Astrocyte (in vitro differentiated cells and primary cell): ENCODE results near the gene USO1. TPM values are rescaled to one million over a fixed set of nuclear protein-coding genes. Genes with fewer than 3 reads are reported as not detected.
A peak's percentile ranks its signal among the peaks of the same experiment; 100 is the strongest.
"Not testable (repeated sequence)": the region's sequence is repeated elsewhere in the genome, so short reads cannot be mapped to it uniquely, and the experiment has no call there.

ENCODE experiments used
- DNase-seq: peaks from one replicate; pipeline ENCODE4 v3.0.0-alpha.2; 2010; ENCODE audit warnings: low read depth
- FAIRE-seq: peaks from 2 replicates; lab custom pipeline; 2011; peaks lifted over from hg19 to GRCh38; lab: Jason Lieb, UNC
- H2AFZ ChIP-seq: 2 replicates; pipeline ENCODE4 v1.6.0; 2012; ENCODE audit warnings: low read depth, low read length, inconsistent platforms
- H3K27ac ChIP-seq: 2 replicates; pipeline ENCODE4 v1.5.1; 2011; ENCODE audit warnings: low read depth, low read length, inconsistent platforms
- H3K27me3 ChIP-seq: 2 replicates; pipeline ENCODE4 v1.6.0; 2011; ENCODE audit warnings: low read length, inconsistent platforms; ENCODE audit not compliant: insufficient read depth
- H3K36me3 ChIP-seq: 2 replicates; pipeline ENCODE4 v1.5.1; 2011; ENCODE audit warnings: low read length, inconsistent platforms; ENCODE audit not compliant: insufficient read depth
- H3K4me1 ChIP-seq: 2 replicates; pipeline ENCODE4 v1.5.1; 2011; ENCODE audit warnings: low read length, inconsistent platforms; ENCODE audit not compliant: insufficient read depth
- H3K4me2 ChIP-seq: 2 replicates; pipeline ENCODE4 v1.6.0; 2012; ENCODE audit warnings: low read length, inconsistent platforms
- H3K4me3 ChIP-seq: 2 replicates; pipeline ENCODE4 v1.5.1; 2011; ENCODE audit warnings: low read depth, mild to moderate bottlenecking, low read length, inconsistent platforms; ENCODE audit not compliant: insufficient read depth
- H3K79me2 ChIP-seq: 2 replicates; pipeline ENCODE4 v1.6.0; 2012; ENCODE audit warnings: mild to moderate bottlenecking, low read length, inconsistent platforms; ENCODE audit not compliant: insufficient read depth
- H3K9ac ChIP-seq: 2 replicates; pipeline ENCODE4 v1.6.0; 2012; ENCODE audit warnings: mild to moderate bottlenecking, low read length, inconsistent platforms
- H3K9me3 ChIP-seq: 2 replicates; pipeline ENCODE4 v1.5.1; 2012; ENCODE audit warnings: low read depth, mild to moderate bottlenecking, low read length, inconsistent platforms; ENCODE audit not compliant: insufficient read depth
- H4K20me1 ChIP-seq: 2 replicates; pipeline ENCODE4 v1.6.0; 2012; ENCODE audit warnings: low read length, inconsistent platforms; ENCODE audit not compliant: insufficient read depth
- H3K27ac Mint-ChIP-seq: one replicate; pipeline ENCODE4 v1.8.0; 2021; ENCODE audit warnings: mild to moderate bottlenecking, mixed read lengths; ENCODE audit not compliant: unreplicated experiment
- H3K27me3 Mint-ChIP-seq: one replicate; pipeline ENCODE4 v1.8.0; 2021; ENCODE audit warnings: low read depth, mixed read lengths; ENCODE audit not compliant: unreplicated experiment
- H3K36me3 Mint-ChIP-seq: one replicate; pipeline ENCODE4 v1.8.0; 2021; ENCODE audit warnings: low read depth, mixed read lengths; ENCODE audit not compliant: unreplicated experiment
- H3K4me1 Mint-ChIP-seq: one replicate; pipeline ENCODE4 v1.8.0; 2021; ENCODE audit warnings: low read depth, mixed read lengths; ENCODE audit not compliant: unreplicated experiment
- H3K4me3 Mint-ChIP-seq: one replicate; pipeline ENCODE4 v1.8.0; 2021; ENCODE audit warnings: mild to moderate bottlenecking, moderate library complexity, mixed read lengths; ENCODE audit not compliant: unreplicated experiment
- H3K9me3 Mint-ChIP-seq: one replicate; pipeline ENCODE4 v1.8.0; 2021; ENCODE audit warnings: mild to moderate bottlenecking, mixed read lengths; ENCODE audit not compliant: unreplicated experiment
- EZH2 ChIP-seq: IDR thresholded peaks from 2 replicates; pipeline ENCODE4 v1.6.1; 2012; ENCODE audit warnings: mild to moderate bottlenecking, low read length, inconsistent platforms; ENCODE audit not compliant: insufficient read depth
- total RNA-seq: library from RNA; stranded (reverse); gene quantifications from 2 replicates; pipeline ENCODE4 v1.2.1, GENCODE V29; 2021
- TF ChIP-seq, protein P1 (sequence below): IDR thresholded peaks from 2 replicates; pipeline ENCODE4 v1.5.1; 2011; ENCODE audit warnings: low read depth, mild to moderate bottlenecking, inconsistent platforms, low read length, moderate library complexity; ENCODE audit not compliant: insufficient read depth

Gene USO1
- total RNA-seq, 1 donor from 2014 or later, result 104 TPM

DNA sequence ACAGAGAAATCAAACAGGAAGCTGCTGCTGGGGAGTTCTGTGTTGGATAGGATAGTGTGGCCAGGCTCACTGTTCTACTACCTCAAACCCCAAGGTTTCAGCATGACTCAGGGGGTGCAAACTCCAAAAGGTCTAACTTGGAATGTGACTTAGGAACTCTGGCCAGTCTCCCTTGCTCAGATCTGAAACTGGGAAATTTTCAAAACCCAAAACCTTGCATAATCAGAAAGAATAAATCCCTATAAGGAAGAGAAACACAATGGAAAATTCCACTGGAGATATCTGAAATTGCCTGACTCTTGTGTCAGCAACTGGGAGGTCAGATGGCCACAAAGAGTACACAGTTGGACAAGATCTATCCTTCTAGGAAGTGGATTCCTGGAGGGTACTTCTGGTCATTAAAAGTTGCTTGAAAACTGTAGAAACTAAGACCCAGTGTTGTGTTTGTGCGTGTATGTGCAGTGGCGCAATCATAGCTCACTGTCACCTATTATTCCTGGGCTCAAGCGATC is 119.8 kb downstream of the USO1 start:
- H3K9ac ChIP-seq, result peak overlapping the region; percentile 62

DNA sequence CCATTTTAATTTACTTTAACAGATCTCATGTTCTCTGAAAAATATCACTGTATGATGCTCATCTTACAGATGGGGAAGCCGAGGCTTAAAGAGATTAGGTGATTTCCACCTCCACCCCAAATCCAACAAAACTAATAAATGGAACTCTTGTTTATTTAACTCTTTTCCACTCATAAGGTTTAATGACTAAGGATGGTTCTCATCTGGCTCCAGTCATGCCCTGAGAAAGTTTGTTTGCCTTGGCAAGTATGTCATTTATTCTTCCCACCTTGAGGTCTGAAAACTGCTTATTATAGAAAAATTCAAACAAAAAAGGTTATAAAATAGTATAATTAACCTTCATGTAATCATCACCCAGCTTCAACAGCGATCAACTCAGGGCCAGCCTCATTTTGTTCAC is 121.6 kb downstream of the USO1 start:
- Mint-ChIP-seq H3K36me3 (no peaks in the 10 kb centered on the region), H3K9me3 (no peaks in the 10 kb centered on the region), H3K4me1 (peaks cover 38% of the 10 kb centered on the region), H3K27me3 (no peaks in the 10 kb centered on the region), H3K27ac (no peak overlapping the region), H3K4me3 (no peak overlapping the region)
- no peaks in the 10 kb centered on the region for H4K20me1 ChIP-seq
- H3K36me3 ChIP-seq, result no peaks in the 10 kb centered on the region
- H3K4me3 ChIP-seq, result no peak overlapping the region
- H3K27ac ChIP-seq, result peak overlapping the region; percentile 46
- no peak overlapping the region for H3K9ac ChIP-seq
- TF ChIP-seq EZH2, result no peak
- TF ChIP-seq, protein P1, sequence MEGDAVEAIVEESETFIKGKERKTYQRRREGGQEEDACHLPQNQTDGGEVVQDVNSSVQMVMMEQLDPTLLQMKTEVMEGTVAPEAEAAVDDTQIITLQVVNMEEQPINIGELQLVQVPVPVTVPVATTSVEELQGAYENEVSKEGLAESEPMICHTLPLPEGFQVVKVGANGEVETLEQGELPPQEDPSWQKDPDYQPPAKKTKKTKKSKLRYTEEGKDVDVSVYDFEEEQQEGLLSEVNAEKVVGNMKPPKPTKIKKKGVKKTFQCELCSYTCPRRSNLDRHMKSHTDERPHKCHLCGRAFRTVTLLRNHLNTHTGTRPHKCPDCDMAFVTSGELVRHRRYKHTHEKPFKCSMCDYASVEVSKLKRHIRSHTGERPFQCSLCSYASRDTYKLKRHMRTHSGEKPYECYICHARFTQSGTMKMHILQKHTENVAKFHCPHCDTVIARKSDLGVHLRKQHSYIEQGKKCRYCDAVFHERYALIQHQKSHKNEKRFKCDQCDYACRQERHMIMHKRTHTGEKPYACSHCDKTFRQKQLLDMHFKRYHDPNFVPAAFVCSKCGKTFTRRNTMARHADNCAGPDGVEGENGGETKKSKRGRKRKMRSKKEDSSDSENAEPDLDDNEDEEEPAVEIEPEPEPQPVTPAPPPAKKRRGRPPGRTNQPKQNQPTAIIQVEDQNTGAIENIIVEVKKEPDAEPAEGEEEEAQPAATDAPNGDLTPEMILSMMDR, result no peak
- H3K4me1 ChIP-seq, result peaks cover 37% of the 10 kb centered on the region
- no peak overlapping the region for H3K4me2 ChIP-seq
- peak; percentile 57 for DNase-seq
- H2AFZ ChIP-seq, result no peak overlapping the region
- no peaks in the 10 kb centered on the region for H3K9me3 ChIP-seq
- no peaks in the 10 kb centered on the region for H3K27me3 ChIP-seq
- no peaks in the 10 kb centered on the region for H3K79me2 ChIP-seq
- FAIRE-seq, result no peak

More for the DNA sequence above, 119.8 kb downstream of the USO1 start:
- TF ChIP-seq, protein P1, result no peak
- no peak for TF ChIP-seq EZH2
- H2AFZ ChIP-seq, result peak overlapping the region; percentile 35
- no peaks in the 10 kb centered on the region for H4K20me1 ChIP-seq
- H3K79me2 ChIP-seq, result no peaks in the 10 kb centered on the region
- Mint-ChIP-seq H3K36me3 (no peaks in the 10 kb centered on the region), H3K27ac (peak overlapping the region; percentile 78), H3K4me3 (peak overlapping the region; percentile 1), H3K27me3 (no peaks in the 10 kb centered on the region), H3K4me1 (peaks cover 34% of the 10 kb centered on the region), H3K9me3 (no peaks in the 10 kb centered on the region)
- peak overlapping the region; percentile 63 for H3K27ac ChIP-seq
- no peaks in the 10 kb centered on the region for H3K36me3 ChIP-seq
- FAIRE-seq (peak; percentile 91), DNase-seq (peak; percentile 95)
- peaks cover 35% of the 10 kb centered on the region for H3K4me1 ChIP-seq
- H3K27me3 ChIP-seq, result no peaks in the 10 kb centered on the region
- H3K4me2 ChIP-seq, result peak overlapping the region; percentile 74
- no peak overlapping the region for H3K4me3 ChIP-seq
- no peaks in the 10 kb centered on the region for H3K9me3 ChIP-seq

DNA sequence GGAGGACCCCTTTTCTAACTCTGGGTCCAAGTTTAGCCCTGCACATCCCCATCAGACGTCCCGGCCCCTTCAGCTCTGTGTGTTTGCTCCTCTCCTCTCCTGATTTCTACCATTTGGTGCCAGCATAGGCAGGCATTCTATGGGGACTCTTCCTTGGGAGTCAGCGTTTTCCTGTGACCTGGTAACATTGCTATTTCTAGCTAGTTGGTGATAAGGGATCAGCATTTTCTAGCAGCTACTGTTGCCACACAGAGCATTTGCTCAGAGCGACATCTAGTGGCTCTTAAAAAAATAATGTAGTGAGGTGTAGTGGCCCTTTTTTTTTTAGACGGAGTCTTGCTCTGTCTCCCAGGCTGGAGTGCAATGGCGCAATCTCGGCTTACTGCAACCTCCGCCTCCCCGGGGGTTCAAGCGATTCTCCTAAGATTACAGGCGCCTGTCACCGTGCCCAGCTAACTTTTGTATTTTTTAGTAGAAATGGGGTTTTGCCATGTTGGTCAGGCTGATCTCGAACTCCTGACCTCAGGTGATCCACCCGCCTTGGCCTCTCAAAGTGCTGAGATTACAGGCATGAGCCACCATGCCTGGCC is 123.9 kb downstream of the USO1 start:
- not testable (repeated sequence) for H3K79me2 ChIP-seq, H3K36me3 Mint-ChIP-seq, H3K36me3 ChIP-seq, H4K20me1 ChIP-seq, H3K27me3 ChIP-seq, H2AFZ ChIP-seq, H3K27me3 Mint-ChIP-seq, H3K4me3 ChIP-seq, H3K4me3 Mint-ChIP-seq, H3K9me3 Mint-ChIP-seq, H3K9me3 ChIP-seq
- Histone ChIP-seq H3K4me2 (peak overlapping the region; percentile 64), H3K4me1 (peaks cover 37% of the 10 kb centered on the region), H3K27ac (peak overlapping the region; percentile 32), H3K9ac (peak overlapping the region; percentile 3)
- Mint-ChIP-seq H3K27ac (peak overlapping the region; percentile 21), H3K4me1 (peaks cover 30% of the 10 kb centered on the region)
- FAIRE-seq (peak; percentile 72), DNase-seq (peak; percentile 89)
- TF ChIP-seq, protein P1, result peak; percentile 63
